Activated T-cell treated with anti-CD3 and anti-CD28 coated beads for 24 hours (primary cell): ENCODE results near the gene OR10Z1.

Source experiments
- DNase-seq: peaks from one replicate; pipeline ENCODE4 v3.0.0-alpha.2; 2020; ENCODE audit warnings: low read depth

Gene OR10Z1

GRCh38 chr1:158604968-158605367 is at the start of gene OR10Z1:
Gene OR10Z1 (plus strand): TSS chr1:158605268. CDS start chr1:158606439, 1,171 bp downstream.
- DNase-seq, result no peak

GRCh38 chr1:158559696-158560095 is 45.4 kb upstream of the OR10Z1 start:
- no peak for DNase-seq

- no peak for DNase-seq
Observed at GRCh38 chr1:158563853-158564252, 41.2 kb upstream of the OR10Z1 start.

- no peak for DNase-seq
Observed at GRCh38 chr1:158564608-158565007, 40.5 kb upstream of the OR10Z1 start.

GRCh38 chr1:158570480-158570879 is 34.6 kb upstream of the OR10Z1 start, which contains the start of gene OR6P1:
Gene OR6P1 (minus strand): TSS chr1:158570580. CDS start chr1:158563604, 6,976 bp downstream.
- DNase-seq, result no peak

GRCh38 chr1:158572226-158572625 is 32.8 kb upstream of the OR10Z1 start:
- no peak for DNase-seq

- no peak for DNase-seq
Observed at GRCh38 chr1:158577561-158577960, 27.5 kb upstream of the OR10Z1 start.

- no peak for DNase-seq
Observed at GRCh38 chr1:158579733-158580132, 25.3 kb upstream of the OR10Z1 start, which contains the start of gene OR10X1. Gene OR10X1 (minus strand): TSS chr1:158579899. CDS start chr1:158579899, 0 bp downstream.

- no peak for DNase-seq
Observed at GRCh38 chr1:158583962-158584361, 21.1 kb upstream of the OR10Z1 start.

GRCh38 chr1:158586942-158587341 is 18.1 kb upstream of the OR10Z1 start:
- no peak for DNase-seq

GRCh38 chr1:158600735-158601134 is 4.3 kb upstream of the OR10Z1 start:
- no peak for DNase-seq

GRCh38 chr1:158607296-158607695 is 2.2 kb downstream of the OR10Z1 start:
- no peak for DNase-seq

GRCh38 chr1:158611916-158612315 is 6.8 kb downstream of the OR10Z1 start:
- no peak for DNase-seq

GRCh38 chr1:158613764-158614163 is 8.7 kb downstream of the OR10Z1 start:
- DNase-seq, result no peak

- DNase-seq, result no peak
Observed at GRCh38 chr1:158638146-158638545, 33.1 kb downstream of the OR10Z1 start.

GRCh38 chr1:158638904-158639303 is 33.8 kb downstream of the OR10Z1 start:
- no peak for DNase-seq

- no peak for DNase-seq
Observed at GRCh38 chr1:158644449-158644848, 39.4 kb downstream of the OR10Z1 start.

GRCh38 chr1:158646465-158646864 is 41.4 kb downstream of the OR10Z1 start:
- DNase-seq, result no peak

- no peak for DNase-seq
Observed at GRCh38 chr1:158649052-158649451, 44.0 kb downstream of the OR10Z1 start.

GRCh38 chr1:158652721-158653334 is 47.8 kb downstream of the OR10Z1 start:
- DNase-seq, result no peak

GRCh38 chr1:158654086-158654485 is 49.0 kb downstream of the OR10Z1 start:
- DNase-seq, result no peak

- DNase-seq, result no peak
Observed at GRCh38 chr1:158654571-158654970, 49.5 kb downstream of the OR10Z1 start.
